WTC11 (cell line): Measurements from ENCODE around the gene FBXO31. TPM values are rescaled to one million over a fixed set of nuclear protein-coding genes. Genes with fewer than 3 reads are reported as not detected.

Source experiments
- ATAC-seq: fragments of 200-7000 bp; cut with Tn5 transposase; 2 replicates; pipeline ENCODE4 v1.10.0; 2021; ENCODE audit warnings: mild to moderate bottlenecking, moderate library complexity
- CTCF ChIA-PET: fragments of 300-600 bp; sonication (Branson Sonifier 250); formaldehyde crosslinking; loops from one replicate; lab custom pipeline; 2021; ENCODE audit warnings: antibody characterized with exemption; lab: Charles Lee
- POLR2A ChIA-PET: fragments of 350-600 bp; sonication (Branson Sonifier 250); formaldehyde crosslinking; loops from one replicate; lab custom pipeline; 2021; ENCODE audit warnings: antibody characterized with exemption; lab: Charles Lee
- DNase-seq: peaks from one replicate; pipeline ENCODE4 v3.0.0; 2021; ENCODE audit warnings: low spot score
- H3K27ac Mint-ChIP-seq: 2 replicates; pipeline ENCODE4 v1.8.0; 2021; ENCODE audit warnings: mixed read lengths
- H3K27me3 Mint-ChIP-seq: 2 replicates; pipeline ENCODE4 v1.8.0; 2021; ENCODE audit warnings: low read depth, mild to moderate bottlenecking, moderate library complexity, mixed read lengths
- H3K36me3 Mint-ChIP-seq: 2 replicates; pipeline ENCODE4 v1.8.0; 2021; ENCODE audit warnings: mixed read lengths
- H3K4me1 Mint-ChIP-seq: 2 replicates; pipeline ENCODE4 v1.8.0; 2022; ENCODE audit warnings: mixed read lengths
- H3K4me3 Mint-ChIP-seq: 2 replicates; pipeline ENCODE4 v1.8.0; 2021; ENCODE audit warnings: mild to moderate bottlenecking, moderate library complexity, mixed read lengths
- H3K9me3 Mint-ChIP-seq: 2 replicates; pipeline ENCODE4 v1.8.0; 2021; ENCODE audit warnings: mixed read lengths
- ETV6 ChIP-seq: sonication (generic); formaldehyde crosslinking; IDR thresholded peaks from 2 replicates; pipeline ENCODE4 v1.8.1; 2022; ENCODE audit warnings: mild to moderate bottlenecking, missing genetic modification reagents
- FOXP1 ChIP-seq: sonication (generic); formaldehyde crosslinking; IDR thresholded peaks from 2 replicates; pipeline ENCODE4 v1.8.0; 2022; ENCODE audit warnings: missing genetic modification reagents, mild to moderate bottlenecking, moderate library complexity, borderline replicate concordance
- HMGA2 ChIP-seq: fragments of 250-450 bp; sonication (Bioruptor Pico); IDR thresholded peaks from 2 replicates; pipeline ENCODE4 v1.4.0; 2021; ENCODE audit warnings: mild to moderate bottlenecking, moderate library complexity
- NFATC4 ChIP-seq: fragments of 250-450 bp; sonication (Bioruptor Pico); IDR thresholded peaks from 2 replicates; pipeline ENCODE4 v1.9.0; 2021; ENCODE audit warnings: mild to moderate bottlenecking
- ZNF121 ChIP-seq: sonication (generic); formaldehyde crosslinking; IDR thresholded peaks from 2 replicates; pipeline ENCODE4 v1.8.0; 2023; ENCODE audit warnings: missing genetic modification reagents
- ZNF219 ChIP-seq: sonication (generic); formaldehyde crosslinking; IDR thresholded peaks from 2 replicates; pipeline ENCODE4 v1.8.0; 2023; ENCODE audit warnings: missing genetic modification reagents, mild to moderate bottlenecking, borderline replicate concordance
- ZNF423 ChIP-seq: fragments of 250-450 bp; sonication (Bioruptor Pico); IDR thresholded peaks from 2 replicates; pipeline ENCODE4 v2.1.2; 2022; ENCODE audit warnings: mild to moderate bottlenecking, moderate library complexity
- total RNA-seq: library from RNA; stranded (reverse); gene quantifications from 3 replicates; pipeline ENCODE4 v1.2.3, GENCODE V29; 2021
- TF ChIP-seq, protein P1 (sequence below): sonication (generic); formaldehyde crosslinking; IDR thresholded peaks from 2 replicates; pipeline ENCODE4 v1.8.1; 2023; ENCODE audit warnings: mild to moderate bottlenecking, missing genetic modification reagents
- TF ChIP-seq, protein P2 (sequence below): sonication (generic); formaldehyde crosslinking; IDR thresholded peaks from 2 replicates; pipeline ENCODE4 v1.8.1; 2022; ENCODE audit warnings: mild to moderate bottlenecking, moderate library complexity, missing genetic modification reagents
- TF ChIP-seq, protein P3 (sequence below): fragments of 250-450 bp; sonication (Bioruptor Pico); conservative IDR thresholded peaks from 2 replicates; pipeline ENCODE4 v1.9.0; 2021; ENCODE audit warnings: mild to moderate bottlenecking
- TF ChIP-seq, protein P4 (sequence below): fragments of 250-450 bp; sonication (Bioruptor Pico); IDR thresholded peaks from 2 replicates; pipeline ENCODE4 v1.9.0; 2021; ENCODE audit warnings: mild to moderate bottlenecking, borderline replicate concordance
- TF ChIP-seq, protein P5 (sequence below): sonication (generic); formaldehyde crosslinking; IDR thresholded peaks from 2 replicates; pipeline ENCODE4 v1.8.1; 2022; ENCODE audit warnings: missing genetic modification reagents, borderline replicate concordance
- TF ChIP-seq, protein P6 (sequence below): sonication (generic); formaldehyde crosslinking; IDR thresholded peaks from 2 replicates; pipeline ENCODE4 v1.8.0; 2022; ENCODE audit warnings: mild to moderate bottlenecking, missing genetic modification reagents

The FBXO31 gene
- total RNA-seq, 1 experiment from 2014 or later, result 22.6 TPM

DNA sequence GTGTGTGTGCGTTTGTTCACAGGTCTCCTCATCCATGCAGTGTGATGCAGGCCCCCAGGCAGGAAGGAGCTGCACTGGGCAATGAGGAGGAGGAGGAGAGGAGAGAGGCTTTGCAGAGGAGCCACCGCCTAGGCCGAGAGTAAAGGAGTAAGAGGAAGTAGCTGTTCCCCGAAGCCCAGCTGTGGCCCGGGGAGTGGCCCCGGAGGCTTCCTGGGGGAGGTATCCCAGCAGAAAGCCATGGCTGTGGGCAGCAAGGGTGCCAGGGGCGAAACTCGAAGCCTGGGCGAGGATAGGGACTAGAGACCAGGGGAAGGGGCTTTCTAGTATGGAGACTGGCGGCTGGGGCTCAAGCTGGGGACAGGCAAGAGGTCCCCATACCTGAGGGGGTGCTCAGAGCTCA is 78.6 kb downstream of the FBXO31 start:
- H3K27me3 Mint-ChIP-seq, result peaks cover 5% of the 10 kb centered on the region
- ATAC-seq (no peak), DNase-seq (no peak)
- peaks cover 16% of the 10 kb centered on the region for H3K4me1 Mint-ChIP-seq
- H3K9me3 Mint-ChIP-seq, result peaks cover 6% of the 10 kb centered on the region
- no peak overlapping the region for H3K4me3 Mint-ChIP-seq
- CTCF ChIA-PET, result interaction anchor here (0.6 to 1.3 kb wide), 7 partner anchors 8 to 242 kb away, joined by 3 to 5 read pairs (median 4); no protein-coding TSS in a partner anchor
- H3K36me3 Mint-ChIP-seq, result peaks cover 9% of the 10 kb centered on the region
- TF ChIP-seq, protein P1, sequence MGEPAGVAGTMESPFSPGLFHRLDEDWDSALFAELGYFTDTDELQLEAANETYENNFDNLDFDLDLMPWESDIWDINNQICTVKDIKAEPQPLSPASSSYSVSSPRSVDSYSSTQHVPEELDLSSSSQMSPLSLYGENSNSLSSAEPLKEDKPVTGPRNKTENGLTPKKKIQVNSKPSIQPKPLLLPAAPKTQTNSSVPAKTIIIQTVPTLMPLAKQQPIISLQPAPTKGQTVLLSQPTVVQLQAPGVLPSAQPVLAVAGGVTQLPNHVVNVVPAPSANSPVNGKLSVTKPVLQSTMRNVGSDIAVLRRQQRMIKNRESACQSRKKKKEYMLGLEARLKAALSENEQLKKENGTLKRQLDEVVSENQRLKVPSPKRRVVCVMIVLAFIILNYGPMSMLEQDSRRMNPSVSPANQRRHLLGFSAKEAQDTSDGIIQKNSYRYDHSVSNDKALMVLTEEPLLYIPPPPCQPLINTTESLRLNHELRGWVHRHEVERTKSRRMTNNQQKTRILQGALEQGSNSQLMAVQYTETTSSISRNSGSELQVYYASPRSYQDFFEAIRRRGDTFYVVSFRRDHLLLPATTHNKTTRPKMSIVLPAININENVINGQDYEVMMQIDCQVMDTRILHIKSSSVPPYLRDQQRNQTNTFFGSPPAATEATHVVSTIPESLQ, result no peak
- H3K27ac Mint-ChIP-seq, result no peak overlapping the region
- POLR2A ChIA-PET, result no interaction called here

DNA sequence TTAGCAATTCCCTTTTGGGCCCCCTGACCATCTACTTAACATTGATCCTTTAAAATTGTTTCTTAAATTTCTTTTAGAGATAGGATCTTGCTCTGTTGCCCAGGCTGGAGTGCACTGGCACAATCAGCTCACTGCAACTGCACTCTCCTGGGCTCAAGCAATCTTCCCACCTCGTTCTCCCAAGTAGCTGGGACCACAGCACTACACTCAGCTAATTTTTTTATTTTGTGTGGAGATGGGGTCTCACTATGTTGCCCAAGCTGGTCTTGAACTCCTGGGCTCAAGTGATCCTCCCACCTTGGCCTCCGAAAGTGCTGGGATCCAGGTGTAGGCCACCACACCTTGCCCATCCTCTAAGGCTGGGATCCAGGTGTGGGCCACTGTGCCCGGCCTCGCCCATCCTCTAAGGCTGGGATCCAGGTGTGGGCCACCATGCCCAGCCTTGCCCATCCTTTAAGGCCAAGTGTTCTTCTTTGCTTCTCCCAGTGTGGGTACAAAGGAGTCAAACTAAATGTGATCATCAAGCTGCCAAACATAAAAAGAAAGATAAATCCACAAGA is 79.5 kb downstream of the FBXO31 start:
- DNase-seq (no peak), ATAC-seq (no peak)
- H3K27ac Mint-ChIP-seq, result no peak overlapping the region
- H3K4me1 Mint-ChIP-seq, result peaks cover 16% of the 10 kb centered on the region
- CTCF ChIA-PET, result interaction anchor here (0.6 to 1.3 kb wide), 2 partner anchors 68 to 90 kb away, joined by 3 to 5 read pairs; no protein-coding TSS in a partner anchor
- H3K36me3 Mint-ChIP-seq, result peaks cover 9% of the 10 kb centered on the region
- POLR2A ChIA-PET, result no interaction called here
- TF ChIP-seq ZNF121 (CRISPR knock-in tag), result peak; percentile 66; the same call in 1 of the 2 replicates
- TF ChIP-seq, protein P2, sequence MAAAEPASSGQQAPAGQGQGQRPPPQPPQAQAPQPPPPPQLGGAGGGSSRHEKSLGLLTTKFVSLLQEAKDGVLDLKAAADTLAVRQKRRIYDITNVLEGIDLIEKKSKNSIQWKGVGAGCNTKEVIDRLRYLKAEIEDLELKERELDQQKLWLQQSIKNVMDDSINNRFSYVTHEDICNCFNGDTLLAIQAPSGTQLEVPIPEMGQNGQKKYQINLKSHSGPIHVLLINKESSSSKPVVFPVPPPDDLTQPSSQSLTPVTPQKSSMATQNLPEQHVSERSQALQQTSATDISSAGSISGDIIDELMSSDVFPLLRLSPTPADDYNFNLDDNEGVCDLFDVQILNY, result no peak
- no peak overlapping the region for H3K4me3 Mint-ChIP-seq
- H3K27me3 Mint-ChIP-seq, result peaks cover 5% of the 10 kb centered on the region
- peaks cover 6% of the 10 kb centered on the region for H3K9me3 Mint-ChIP-seq

DNA sequence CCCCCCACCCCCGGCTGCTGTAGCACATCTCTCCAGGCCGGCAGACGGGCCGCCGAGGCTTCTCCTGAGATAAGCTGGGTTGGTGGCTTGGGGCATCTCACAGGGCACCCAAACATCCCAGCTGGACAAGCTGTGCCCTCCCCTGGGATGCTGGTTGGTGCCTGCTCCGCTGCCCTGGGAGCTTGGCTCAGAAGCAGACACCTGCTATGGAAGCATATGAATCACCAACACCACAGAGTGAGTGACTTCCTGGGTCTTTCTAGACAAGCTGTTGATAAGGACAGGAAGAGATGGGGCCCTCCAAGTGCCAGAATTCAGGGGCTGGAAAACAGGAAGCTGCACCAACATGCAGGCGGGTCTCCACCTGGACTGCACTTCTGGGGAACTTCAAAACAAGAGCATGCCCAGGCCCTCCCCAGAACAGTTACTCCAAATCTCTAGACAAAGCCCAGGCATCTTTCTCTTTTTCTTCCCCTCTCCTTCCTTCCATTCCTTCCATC is 80.1 kb downstream of the FBXO31 start:
- H3K9me3 Mint-ChIP-seq, result peaks cover under 1% of the 10 kb centered on the region
- H3K36me3 Mint-ChIP-seq, result peaks cover 3% of the 10 kb centered on the region
- CTCF ChIA-PET, result interaction anchor here (0.6 kb wide), 1 partner anchor 67 kb away, joined by 3 read pairs; no protein-coding TSS in a partner anchor
- ATAC-seq (no peak), DNase-seq (no peak)
- no peak overlapping the region for H3K27ac Mint-ChIP-seq
- no peaks in the 10 kb centered on the region for H3K27me3 Mint-ChIP-seq
- peaks cover 16% of the 10 kb centered on the region for H3K4me1 Mint-ChIP-seq
- POLR2A ChIA-PET, result interaction anchor here (0.5 kb wide), 1 partner anchor 179 kb away, joined by 3 read pairs; no protein-coding TSS in a partner anchor
- H3K4me3 Mint-ChIP-seq, result no peak overlapping the region
- TF ChIP-seq ZNF121 (CRISPR knock-in tag), result no peak
- TF ChIP-seq, protein P3, sequence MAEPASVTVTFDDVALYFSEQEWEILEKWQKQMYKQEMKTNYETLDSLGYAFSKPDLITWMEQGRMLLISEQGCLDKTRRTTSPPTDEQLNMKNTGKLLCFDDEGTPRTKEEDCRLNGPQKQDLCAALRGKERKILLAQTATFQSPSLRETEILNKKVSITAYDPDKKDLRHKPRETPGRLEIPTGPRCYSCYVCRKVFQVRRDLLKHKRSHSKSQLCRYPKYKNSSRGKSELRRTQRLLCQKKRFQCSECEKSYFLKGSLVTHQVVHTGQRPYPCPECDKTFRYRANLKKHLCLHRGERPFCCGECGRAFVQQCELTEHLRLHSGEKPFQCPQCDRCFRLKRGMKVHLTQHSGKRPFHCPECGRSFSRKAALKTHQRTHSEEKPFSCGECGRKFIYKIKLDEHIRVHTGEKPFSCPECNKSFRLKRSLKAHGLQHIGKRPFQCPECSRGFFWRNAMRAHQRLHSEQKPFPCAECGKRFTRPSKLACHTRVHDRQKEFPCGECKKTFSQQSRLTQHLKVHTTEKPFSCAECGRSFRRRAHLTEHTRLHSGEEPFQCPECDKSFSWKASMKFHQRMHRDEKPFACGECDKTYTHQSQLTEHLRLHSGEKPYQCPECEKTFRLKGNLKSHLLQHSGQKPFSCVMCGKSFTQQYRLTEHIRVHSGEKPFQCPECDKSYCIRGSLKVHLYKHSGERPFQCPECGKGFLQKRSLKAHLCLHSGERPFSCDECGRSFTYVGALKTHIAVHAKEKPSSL, result no peak
- no peak for TF ChIP-seq ZNF219 (CRISPR knock-in tag)
- TF ChIP-seq HMGA2 (CRISPR knock-in tag), result no peak
- TF ChIP-seq FOXP1 (CRISPR knock-in tag), result no peak
- no peak for TF ChIP-seq ETV6 (CRISPR knock-in tag)
- TF ChIP-seq, all 79 proteins: peak for 0

DNA sequence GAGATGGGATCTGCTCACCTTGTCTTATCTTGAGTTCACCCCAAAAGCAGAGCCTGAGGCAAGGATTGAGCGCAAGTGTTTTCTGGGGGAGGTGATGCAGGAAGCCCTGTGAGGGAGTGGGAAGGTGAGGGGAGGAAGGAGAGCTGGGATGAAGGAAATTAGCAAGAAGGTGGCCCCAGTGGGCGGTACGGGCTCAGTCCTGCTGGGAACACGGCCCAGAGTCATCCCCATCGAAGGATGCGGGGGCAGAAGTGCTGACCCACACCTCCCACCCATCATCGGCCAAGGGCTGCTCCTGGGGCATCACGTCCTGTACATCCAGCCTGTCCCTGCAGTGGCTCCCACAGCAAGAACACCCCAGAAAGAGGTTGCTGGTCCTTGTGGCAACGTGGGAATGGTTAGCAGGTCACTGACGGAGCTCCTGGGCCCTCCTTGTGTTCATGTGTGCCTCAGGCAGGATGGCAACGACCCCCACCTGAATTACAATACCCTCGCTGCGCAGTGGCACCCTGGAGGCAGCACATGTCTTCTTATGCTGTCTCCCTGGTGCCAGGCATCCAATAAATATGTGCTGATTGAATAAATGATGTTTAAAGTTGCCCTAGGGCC is 84.6 kb downstream of the FBXO31 start:
- Mint-ChIP-seq H3K4me1 (no peaks in the 10 kb centered on the region), H3K36me3 (no peaks in the 10 kb centered on the region), H3K9me3 (no peaks in the 10 kb centered on the region), H3K27me3 (no peaks in the 10 kb centered on the region), H3K27ac (no peak overlapping the region), H3K4me3 (no peak overlapping the region)
- DNase-seq (no peak), ATAC-seq (no peak)
- POLR2A ChIA-PET, result no interaction called here
- CTCF ChIA-PET, result interaction anchor here (0.9 to 2.9 kb wide), 9 partner anchors 10 to 272 kb away, joined by 3 to 31 read pairs (median 6); no protein-coding TSS in a partner anchor
- no peak for TF ChIP-seq ZNF219 (CRISPR knock-in tag)
- TF ChIP-seq, protein P4, sequence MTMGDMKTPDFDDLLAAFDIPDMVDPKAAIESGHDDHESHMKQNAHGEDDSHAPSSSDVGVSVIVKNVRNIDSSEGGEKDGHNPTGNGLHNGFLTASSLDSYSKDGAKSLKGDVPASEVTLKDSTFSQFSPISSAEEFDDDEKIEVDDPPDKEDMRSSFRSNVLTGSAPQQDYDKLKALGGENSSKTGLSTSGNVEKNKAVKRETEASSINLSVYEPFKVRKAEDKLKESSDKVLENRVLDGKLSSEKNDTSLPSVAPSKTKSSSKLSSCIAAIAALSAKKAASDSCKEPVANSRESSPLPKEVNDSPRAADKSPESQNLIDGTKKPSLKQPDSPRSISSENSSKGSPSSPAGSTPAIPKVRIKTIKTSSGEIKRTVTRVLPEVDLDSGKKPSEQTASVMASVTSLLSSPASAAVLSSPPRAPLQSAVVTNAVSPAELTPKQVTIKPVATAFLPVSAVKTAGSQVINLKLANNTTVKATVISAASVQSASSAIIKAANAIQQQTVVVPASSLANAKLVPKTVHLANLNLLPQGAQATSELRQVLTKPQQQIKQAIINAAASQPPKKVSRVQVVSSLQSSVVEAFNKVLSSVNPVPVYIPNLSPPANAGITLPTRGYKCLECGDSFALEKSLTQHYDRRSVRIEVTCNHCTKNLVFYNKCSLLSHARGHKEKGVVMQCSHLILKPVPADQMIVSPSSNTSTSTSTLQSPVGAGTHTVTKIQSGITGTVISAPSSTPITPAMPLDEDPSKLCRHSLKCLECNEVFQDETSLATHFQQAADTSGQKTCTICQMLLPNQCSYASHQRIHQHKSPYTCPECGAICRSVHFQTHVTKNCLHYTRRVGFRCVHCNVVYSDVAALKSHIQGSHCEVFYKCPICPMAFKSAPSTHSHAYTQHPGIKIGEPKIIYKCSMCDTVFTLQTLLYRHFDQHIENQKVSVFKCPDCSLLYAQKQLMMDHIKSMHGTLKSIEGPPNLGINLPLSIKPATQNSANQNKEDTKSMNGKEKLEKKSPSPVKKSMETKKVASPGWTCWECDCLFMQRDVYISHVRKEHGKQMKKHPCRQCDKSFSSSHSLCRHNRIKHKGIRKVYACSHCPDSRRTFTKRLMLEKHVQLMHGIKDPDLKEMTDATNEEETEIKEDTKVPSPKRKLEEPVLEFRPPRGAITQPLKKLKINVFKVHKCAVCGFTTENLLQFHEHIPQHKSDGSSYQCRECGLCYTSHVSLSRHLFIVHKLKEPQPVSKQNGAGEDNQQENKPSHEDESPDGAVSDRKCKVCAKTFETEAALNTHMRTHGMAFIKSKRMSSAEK, result no peak
- TF ChIP-seq, protein P5, sequence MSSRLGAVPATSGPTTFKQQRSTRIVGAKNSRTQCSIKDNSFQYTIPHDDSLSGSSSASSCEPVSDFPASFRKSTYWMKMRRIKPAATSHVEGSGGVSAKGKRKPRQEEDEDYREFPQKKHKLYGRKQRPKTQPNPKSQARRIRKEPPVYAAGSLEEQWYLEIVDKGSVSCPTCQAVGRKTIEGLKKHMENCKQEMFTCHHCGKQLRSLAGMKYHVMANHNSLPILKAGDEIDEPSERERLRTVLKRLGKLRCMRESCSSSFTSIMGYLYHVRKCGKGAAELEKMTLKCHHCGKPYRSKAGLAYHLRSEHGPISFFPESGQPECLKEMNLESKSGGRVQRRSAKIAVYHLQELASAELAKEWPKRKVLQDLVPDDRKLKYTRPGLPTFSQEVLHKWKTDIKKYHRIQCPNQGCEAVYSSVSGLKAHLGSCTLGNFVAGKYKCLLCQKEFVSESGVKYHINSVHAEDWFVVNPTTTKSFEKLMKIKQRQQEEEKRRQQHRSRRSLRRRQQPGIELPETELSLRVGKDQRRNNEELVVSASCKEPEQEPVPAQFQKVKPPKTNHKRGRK, result no peak
- TF ChIP-seq, protein P6, sequence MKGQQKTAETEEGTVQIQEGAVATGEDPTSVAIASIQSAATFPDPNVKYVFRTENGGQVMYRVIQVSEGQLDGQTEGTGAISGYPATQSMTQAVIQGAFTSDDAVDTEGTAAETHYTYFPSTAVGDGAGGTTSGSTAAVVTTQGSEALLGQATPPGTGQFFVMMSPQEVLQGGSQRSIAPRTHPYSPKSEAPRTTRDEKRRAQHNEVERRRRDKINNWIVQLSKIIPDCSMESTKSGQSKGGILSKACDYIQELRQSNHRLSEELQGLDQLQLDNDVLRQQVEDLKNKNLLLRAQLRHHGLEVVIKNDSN (CRISPR knock-in tag), result no peak
- no peak for TF ChIP-seq NFATC4
- no peak for TF ChIP-seq ZNF423 (CRISPR knock-in tag)
